ENCODE measurements around the gene CITED1. TPM values are rescaled to one million over a fixed set of nuclear protein-coding genes. Genes with fewer than 3 reads are reported as not detected.

Gene CITED1
- total RNA-seq, 4 donors from 2014 or later = not detected

DNA sequence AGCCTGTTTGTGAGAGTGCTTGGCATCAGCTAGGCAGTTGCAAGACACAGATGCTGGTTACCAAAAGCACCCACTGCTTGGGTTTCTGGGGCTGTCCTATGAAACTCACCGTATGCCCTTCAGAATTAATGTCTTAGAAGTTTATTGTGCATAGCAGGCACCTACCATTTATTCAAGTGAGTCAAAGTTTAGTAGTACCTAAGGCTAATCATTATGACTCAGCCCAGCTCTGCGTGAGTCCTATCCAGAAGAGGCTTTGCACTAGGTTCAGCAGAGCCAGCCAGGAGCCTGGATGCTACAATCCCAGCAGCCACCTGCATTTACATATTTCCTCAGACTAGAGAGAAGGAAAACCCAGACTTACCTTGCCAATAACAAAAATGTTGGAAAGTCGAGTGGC, 32.8 kb downstream of the CITED1 start:
- no peak overlapping the region for H3K4me3 ChIP-seq
- no peak overlapping the region for H3K27ac ChIP-seq
- no peaks in the 10 kb centered on the region for H3K9me3 ChIP-seq
- peaks cover 0 to 22% (median 0%) of the 10 kb centered on the region in 3 donors for H3K36me3 ChIP-seq
- peaks cover 0 to 19% (median 5%) of the 10 kb centered on the region in 4 donors for H3K4me1 ChIP-seq
- no peaks in the 10 kb centered on the region for H3K27me3 ChIP-seq
- peak in 1 of 3 donors; percentile 53 for DNase-seq
- TF ChIP-seq, protein P1, sequence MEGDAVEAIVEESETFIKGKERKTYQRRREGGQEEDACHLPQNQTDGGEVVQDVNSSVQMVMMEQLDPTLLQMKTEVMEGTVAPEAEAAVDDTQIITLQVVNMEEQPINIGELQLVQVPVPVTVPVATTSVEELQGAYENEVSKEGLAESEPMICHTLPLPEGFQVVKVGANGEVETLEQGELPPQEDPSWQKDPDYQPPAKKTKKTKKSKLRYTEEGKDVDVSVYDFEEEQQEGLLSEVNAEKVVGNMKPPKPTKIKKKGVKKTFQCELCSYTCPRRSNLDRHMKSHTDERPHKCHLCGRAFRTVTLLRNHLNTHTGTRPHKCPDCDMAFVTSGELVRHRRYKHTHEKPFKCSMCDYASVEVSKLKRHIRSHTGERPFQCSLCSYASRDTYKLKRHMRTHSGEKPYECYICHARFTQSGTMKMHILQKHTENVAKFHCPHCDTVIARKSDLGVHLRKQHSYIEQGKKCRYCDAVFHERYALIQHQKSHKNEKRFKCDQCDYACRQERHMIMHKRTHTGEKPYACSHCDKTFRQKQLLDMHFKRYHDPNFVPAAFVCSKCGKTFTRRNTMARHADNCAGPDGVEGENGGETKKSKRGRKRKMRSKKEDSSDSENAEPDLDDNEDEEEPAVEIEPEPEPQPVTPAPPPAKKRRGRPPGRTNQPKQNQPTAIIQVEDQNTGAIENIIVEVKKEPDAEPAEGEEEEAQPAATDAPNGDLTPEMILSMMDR (IDR thresholded peaks at IDR 0.05) = no peak
- TF ChIP-seq POLR2A (IDR thresholded peaks at IDR 0.05) = no peak

DNA sequence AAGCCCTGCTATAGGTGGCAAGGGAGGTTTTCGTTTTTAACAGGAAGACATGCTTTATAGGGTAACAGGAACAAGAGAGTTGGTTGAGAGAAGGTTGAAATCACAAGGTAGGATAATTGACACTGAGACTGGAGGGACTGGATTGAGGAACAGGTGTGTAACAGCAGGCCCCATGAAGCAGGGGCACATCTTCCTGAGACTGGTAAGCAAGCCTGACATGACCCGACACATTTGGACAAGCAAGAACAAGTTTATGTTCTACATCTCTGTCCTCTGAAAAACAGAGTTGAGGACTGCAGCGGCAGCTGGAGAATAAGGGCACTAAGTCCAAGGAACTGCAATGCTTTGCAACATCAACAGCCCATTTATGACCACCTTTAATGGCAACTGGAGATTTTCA, 33.9 kb downstream of the CITED1 start:
- Histone ChIP-seq H3K4me1 (peaks cover 0 to 19% (median 5%) of the 10 kb centered on the region in 4 donors), H3K27ac (no peak overlapping the region), H3K9me3 (no peaks in the 10 kb centered on the region), H3K36me3 (peaks cover 0 to 22% (median 0%) of the 10 kb centered on the region in 3 donors), H3K4me3 (no peak overlapping the region), H3K27me3 (no peaks in the 10 kb centered on the region)
- no peak for DNase-seq
- TF ChIP-seq POLR2A (IDR thresholded peaks at IDR 0.05) = no peak
- TF ChIP-seq, protein P1 (IDR thresholded peaks at IDR 0.05) = no peak

DNA sequence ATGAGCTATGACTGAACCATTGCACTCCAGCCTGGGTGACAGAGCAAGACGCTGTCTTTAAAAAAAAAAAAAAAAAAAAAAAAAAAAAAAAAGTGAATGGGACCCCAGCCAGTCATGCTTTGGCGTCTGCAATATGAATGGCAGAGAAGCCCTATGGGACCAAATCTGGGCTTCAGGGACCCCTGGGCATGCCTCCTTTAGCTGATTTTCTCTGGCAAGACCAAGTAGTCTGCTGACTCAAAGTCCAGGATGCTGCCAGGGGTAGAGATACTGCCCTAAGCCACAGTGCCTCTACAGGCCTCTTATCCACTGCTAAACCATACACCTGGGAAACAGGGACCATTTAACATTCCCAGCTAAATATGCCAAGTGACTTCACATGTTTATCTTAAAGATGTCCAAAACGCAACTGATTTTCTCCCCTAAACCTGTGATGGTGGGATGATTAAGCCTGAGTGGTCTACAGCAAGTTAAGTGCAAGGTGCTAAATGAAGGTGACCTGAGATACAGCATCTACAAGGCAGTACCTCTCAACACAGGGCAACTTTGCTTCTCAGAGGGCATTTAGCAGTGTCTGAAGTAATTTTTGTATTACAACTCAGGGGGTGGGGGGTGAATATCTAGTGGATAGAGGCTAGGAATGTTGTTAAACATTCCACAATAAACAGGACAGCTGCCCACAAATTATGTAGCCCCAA, 34.5 kb downstream of the CITED1 start:
- Histone ChIP-seq H3K9me3 (no peaks in the 10 kb centered on the region), H3K36me3 (peaks cover 0 to 22% (median 0%) of the 10 kb centered on the region in 3 donors), H3K4me1 (peaks cover 0 to 19% (median 5%) of the 10 kb centered on the region in 4 donors), H3K4me3 (no peak overlapping the region), H3K27ac (no peak overlapping the region), H3K27me3 (no peaks in the 10 kb centered on the region)
- DNase-seq = no peak
- no peak for TF ChIP-seq POLR2A (IDR thresholded peaks at IDR 0.05)
- TF ChIP-seq, protein P1 (IDR thresholded peaks at IDR 0.05) = no peak

DNA sequence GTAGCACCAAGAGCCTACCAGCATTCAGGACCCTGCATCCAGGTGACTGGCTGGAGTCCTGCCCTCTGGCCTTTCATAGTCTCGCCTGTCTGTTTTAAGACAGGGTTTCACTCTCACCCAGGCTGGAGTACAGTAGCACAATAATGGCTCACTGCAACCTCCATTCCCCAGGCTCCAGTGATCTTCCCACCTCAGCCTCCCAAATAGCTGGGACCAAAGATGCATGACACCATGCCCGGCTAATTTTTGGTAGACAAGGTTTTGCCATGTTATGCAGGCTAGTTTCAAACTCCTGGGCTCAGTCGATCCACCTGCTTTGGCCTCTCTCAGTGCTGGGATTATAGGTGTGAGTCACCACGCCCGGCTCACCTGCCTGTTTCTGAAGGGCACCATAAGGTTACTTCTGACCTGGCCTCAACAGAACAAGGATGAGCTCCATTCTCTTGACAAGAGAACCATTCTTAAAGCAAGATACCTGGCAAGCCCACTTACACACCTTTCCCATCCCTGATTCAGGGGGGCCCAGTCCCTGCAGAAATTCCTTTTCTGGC, 35.3 kb downstream of the CITED1 start:
- Histone ChIP-seq H3K4me1 (peaks cover 0 to 11% (median under 1%) of the 10 kb centered on the region in 4 donors), H3K27ac (no peak overlapping the region), H3K27me3 (no peaks in the 10 kb centered on the region), H3K36me3 (peaks cover 0 to 22% (median 0%) of the 10 kb centered on the region in 3 donors), H3K4me3 (no peak overlapping the region), H3K9me3 (no peaks in the 10 kb centered on the region)
- DNase-seq = no peak
- TF ChIP-seq, protein P1 (IDR thresholded peaks at IDR 0.05) = no peak
- TF ChIP-seq POLR2A (IDR thresholded peaks at IDR 0.05) = no peak

DNA sequence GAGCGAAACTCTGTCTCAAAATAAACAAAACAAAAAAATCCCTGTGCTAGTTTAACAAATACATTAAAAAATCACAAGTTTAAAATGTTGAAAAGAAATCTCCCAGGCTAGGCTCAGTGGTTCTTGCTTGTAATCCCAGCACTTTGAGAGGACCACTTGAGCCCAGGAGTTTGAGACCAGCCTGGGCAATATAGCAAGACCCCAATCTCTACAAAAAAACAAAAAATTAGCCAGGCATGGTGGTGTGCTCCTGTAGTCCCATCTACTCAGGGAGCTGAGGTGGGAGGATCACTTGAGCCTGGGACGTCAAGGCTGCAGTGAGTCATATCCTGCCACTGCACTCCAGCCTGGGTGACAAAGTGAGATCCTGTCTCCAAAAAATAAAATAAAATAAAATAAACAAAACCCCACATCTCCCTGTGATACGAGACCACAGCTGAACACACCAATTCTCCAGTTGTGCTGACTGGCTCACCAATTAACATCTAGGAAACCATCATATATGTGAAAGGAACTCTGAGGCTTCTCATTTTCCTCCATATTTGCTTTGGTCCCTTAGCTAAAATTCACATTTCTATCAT, 36.0 kb downstream of the CITED1 start:
- Histone ChIP-seq H3K9me3 (no peaks in the 10 kb centered on the region), H3K27me3 (no peaks in the 10 kb centered on the region), H3K36me3 (peaks cover 0 to 22% (median 0%) of the 10 kb centered on the region in 3 donors), H3K27ac (no peak overlapping the region), H3K4me3 (no peak overlapping the region), H3K4me1 (peaks cover 0 to 11% (median 0%) of the 10 kb centered on the region in 4 donors)
- DNase-seq = no peak
- TF ChIP-seq POLR2A (IDR thresholded peaks at IDR 0.05) = no peak
- TF ChIP-seq, protein P1 (IDR thresholded peaks at IDR 0.05) = no peak
